Measurements from ENCODE around the gene VPS13C.

VPS13C gene

DNA sequence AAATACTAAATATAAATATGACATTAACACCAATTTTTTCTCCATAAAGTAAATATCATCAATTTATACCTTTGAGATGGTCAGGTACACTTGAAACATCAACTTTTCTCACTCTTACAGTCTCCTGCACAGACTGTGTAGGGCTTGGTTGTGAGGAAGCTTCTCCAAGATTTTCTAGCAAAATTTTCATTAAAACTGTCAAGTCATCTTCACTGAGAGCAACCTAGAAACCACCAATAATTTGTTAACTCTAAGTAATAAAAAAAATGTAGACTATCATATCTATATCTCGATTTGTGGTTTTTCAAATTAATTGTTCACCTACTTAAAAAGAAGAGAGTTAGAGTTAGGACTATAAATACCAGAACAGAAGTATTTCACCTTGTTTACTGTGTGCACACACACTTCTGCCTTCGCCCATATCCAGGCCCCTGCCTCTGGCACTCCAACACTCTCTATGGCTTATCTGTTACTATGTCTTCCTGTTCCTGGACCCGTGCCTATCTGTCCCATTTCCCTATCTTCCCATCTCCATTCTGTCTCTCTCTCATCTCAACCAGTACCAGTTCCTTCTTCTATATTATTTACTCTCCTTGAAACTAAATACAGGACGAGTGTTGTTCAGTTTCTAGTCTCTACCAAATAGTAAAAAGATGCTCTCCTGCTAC, 123.6 kb downstream of the VPS13C start:
- DNase-seq = no peak

- no peak for DNase-seq
Measured at GRCh38 chr15:61935493-61935892, 124.8 kb downstream of the VPS13C start.

- no peak for DNase-seq
Measured at GRCh38 chr15:61929452-61929851, 130.8 kb downstream of the VPS13C start.

- no peak for DNase-seq
Measured at GRCh38 chr15:61923173-61923572, 137.1 kb downstream of the VPS13C start.

DNA sequence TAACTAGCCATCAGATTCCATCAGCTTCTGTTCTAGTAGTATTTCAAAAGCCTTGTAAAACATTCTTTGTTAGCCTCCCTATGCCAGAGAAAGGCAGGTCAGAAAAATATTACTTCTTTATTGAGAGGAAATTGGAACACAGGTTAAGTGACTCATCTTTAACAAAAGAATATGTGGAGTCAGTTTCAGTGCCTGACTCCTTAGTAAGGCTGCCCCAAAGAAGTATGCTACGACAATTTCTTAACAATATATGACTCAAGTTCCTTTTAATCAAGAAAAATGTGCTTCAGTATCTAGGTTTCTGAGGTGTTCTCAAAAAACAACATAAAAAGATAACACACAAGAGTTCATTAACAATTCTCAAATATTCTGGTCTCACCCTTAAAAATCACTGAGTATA, 139.2 kb downstream of the VPS13C start:
- DNase-seq = no peak

GRCh38 chr15:61917457-61917856, 142.8 kb downstream of the VPS13C start:
- no peak for DNase-seq

GRCh38 chr15:61916104-61916503, 144.1 kb downstream of the VPS13C start:
- DNase-seq = no peak

- no peak for DNase-seq
Measured at GRCh38 chr15:61915640-61916039, 144.6 kb downstream of the VPS13C start.

DNA sequence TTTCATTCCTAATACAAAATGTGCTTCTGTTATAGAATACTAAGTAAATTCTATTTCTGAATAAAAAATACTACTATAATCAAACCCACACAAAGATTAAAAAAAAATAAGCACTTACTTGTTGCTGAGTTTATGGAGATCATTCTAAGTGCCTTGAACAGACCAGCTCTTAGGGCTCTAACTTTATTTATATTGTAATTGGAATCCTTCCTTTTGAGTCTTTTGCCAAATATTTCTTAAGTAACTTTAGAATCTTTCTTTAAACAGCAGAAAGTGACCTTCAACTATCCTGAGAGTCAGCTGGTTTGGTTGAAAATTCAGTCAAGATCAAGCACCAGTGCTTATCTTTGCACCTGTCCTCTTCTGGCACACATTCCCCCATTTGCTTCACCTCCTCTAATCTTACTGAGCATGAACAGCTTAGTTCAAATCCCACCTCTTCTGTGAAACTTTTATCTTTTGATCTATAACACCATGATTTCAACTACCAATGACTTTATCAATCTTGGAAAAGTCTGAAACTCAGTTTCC, 149.3 kb downstream of the VPS13C start:
- DNase-seq = no peak

DNA sequence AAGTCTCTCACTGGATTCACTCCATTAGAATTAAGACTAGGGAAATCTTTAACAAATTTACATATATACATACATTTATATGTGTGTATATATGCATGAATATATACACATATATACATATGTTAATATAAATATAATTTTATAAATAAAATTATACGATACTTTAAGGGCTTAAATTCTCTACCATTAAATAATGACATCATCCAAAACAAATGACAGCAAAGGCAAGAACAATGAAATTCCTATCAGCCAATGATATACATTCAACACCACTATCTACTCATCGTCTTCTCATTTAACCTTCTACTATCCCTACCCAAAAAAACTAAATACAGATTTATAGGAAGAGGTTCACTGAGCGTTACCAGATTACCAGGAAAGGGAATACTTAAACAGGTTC, 152.0 kb downstream of the VPS13C start:
- DNase-seq = no peak

DNA sequence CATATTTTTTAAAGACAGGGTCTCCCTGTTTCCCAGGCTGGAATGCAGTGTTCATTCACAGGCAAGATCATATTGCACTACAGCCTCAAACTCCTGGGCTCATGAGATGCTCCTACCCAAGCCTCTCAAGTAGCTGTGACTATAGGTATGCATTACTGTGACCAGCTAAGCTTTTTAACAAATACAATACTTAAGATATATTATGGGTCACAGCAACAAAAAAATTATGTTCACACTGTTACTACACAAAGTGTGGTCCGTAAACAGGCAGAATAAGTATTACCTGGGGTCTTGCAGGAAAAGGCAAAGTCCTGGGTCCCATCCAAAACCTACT, 152.5 kb downstream of the VPS13C start:
- no peak for DNase-seq

GRCh38 chr15:61906961-61907752, 153.1 kb downstream of the VPS13C start:
- DNase-seq = no peak

- DNase-seq = no peak
Measured at GRCh38 chr15:61893146-61893545, 167.1 kb downstream of the VPS13C start.

DNA sequence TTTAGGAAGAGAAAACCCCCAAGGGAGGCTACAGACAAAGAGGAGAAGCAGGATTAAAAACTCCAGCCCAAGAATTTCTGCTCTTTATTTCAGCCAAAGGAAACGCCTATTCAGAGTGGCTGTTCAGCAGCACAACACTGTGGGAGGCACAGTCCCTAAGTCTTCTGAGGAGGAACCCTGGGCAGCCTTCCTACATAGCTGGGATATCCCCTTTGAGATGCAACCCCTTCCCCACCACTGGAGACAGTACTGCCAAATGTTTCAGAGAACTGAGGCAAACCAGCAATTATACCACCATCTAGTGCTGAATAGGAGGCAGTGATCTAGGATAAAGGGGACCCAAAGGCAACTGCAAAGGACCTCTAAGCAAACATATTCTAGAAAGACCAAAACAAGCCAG, 168.1 kb downstream of the VPS13C start:
- no peak for DNase-seq

- no peak for DNase-seq
Measured at GRCh38 chr15:61890106-61890505, 170.1 kb downstream of the VPS13C start.

- DNase-seq = no peak
Measured at GRCh38 chr15:61889706-61890105, 170.5 kb downstream of the VPS13C start.

- DNase-seq = no peak
Measured at GRCh38 chr15:61888074-61888780, 172.0 kb downstream of the VPS13C start.

DNA sequence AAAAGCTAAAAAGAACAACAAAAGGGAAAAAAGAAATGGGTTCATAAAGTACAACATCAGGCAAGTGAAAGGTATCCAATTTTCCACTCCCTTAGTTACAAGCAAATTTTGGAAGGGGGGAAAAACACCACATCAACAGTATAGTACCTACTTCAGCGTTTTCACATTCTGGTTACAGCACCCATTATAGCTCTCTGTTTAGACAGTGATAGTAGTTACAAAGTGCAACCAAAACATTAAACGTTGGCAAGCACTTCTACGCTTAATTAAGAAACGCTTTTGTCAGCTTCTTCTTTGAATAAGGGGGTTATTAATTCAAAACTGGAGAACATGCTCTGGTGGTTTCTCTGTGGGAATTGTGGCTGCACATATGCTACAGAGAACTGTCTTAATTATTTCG, 180.2 kb downstream of the VPS13C start:
- DNase-seq = no peak

GRCh38 chr15:61879219-61879618, 181.0 kb downstream of the VPS13C start:
- no peak for DNase-seq

DNA sequence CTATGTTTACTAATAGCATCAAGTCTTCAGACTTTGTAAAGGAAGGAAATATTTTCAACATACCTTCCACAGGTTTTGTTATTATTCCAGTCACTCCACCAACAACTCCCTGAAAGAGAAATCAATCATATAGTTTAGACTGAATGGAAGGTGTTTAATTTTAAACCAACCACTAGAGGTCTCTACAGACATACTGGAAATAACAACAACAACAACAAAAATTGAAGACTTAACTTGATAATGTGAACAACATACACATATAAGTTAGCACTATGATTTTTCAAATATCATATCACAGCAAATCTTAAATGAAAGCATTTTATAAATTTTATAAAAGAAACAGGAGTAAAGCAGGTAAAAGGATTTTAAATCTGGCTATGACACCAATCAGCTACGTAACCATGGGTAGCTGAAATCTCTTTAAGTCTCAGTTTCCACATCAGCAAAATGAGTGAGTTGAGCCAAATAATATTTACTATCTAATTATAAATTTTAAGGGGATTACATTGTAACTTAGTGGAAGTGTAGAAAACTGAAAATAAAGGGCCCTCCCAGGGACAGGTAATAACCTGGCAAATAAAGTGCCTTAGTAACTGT, 188.2 kb downstream of the VPS13C start:
- no peak for DNase-seq

- no peak for DNase-seq
Measured at GRCh38 chr15:61869656-61870055, 190.6 kb downstream of the VPS13C start.

- DNase-seq = no peak
Measured at GRCh38 chr15:61861962-61862361, 198.3 kb downstream of the VPS13C start.

DNA sequence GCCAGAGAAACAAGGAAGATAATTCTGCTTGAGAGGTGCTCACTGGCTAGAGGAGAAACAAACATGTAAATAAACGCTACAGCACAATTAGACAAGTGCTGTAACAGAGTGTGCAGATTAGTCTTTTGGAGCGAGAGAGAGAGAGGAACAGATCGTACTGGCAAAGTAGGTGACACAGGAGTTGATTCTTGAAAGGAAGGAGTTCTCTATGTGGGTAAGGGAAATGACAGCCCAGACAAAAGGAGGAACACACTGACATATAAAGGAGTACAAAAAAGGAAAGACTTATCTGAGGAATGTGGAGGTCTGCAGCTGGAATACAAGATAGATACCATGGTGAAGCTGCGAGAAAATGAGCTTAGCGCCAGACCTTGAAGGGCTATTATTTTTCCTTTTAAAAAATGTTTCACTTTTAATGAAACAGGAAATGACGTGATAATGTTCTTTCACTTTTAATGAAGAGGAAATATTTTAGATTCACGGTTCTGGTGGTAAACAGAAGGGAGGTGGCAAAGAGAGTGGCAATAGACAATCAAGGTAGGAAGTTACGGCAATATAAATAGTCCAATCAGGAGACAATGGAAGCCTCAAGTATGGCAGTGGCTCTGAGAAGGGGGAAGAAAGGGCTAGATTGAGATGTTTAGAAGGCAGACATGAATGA, 202.9 kb downstream of the VPS13C start:
- DNase-seq = no peak
